COLO829 (cell line): Measurements from ENCODE around the gene PTGS1.

ENCODE experiments used
- DNase-seq: peaks from one replicate; pipeline ENCODE4 v3.0.0; 2012; ENCODE audit warnings: low spot score

Gene PTGS1

DNA sequence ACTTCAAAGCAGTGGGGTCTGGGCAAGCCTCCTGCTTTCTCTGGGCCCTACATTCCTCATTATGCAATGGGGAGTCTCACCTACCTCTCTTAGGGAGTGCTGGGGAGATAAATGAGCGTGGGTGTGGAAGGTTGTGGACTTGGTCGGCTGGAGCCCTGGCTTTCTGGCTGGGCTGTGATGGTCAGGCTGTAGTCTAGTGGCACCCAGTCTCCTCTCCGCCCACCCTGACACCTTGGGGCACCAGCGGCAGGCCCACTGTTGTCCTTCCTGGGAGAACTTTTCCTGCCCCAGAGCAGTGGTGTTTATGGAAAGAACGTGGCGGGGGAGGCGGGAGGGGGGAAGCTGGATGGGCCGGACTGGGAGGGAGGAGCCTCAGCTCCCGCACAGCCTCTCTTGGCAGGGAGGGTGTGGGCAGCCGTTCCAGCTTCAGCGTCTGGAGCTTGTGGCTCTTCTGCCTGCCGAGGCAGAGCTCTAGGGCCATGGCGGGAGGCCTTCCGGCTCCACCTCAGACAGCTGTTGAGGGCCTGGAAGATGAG is 4.1 kb downstream of the PTGS1 start:
- DNase-seq, result peak; percentile 35

DNA sequence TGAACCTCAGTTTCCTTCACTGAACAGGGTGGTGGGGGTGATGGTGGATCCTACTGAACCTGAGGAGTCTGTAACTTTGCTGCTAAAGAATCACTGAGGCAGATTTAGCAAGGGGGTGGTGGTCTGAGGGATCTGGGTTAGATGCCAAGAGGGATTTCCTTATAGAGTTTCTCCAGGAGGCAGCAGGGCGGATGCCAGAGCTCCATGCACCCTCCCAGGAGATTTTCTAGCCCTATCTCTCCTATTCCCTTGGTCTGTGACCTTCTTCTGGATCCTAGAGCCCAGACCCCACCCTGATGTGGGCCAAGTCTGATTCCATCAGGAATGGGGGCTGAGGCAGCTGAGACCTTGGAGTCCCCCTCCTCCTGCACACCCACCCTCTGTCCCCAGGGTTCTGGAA is 6.0 kb downstream of the PTGS1 start:
- DNase-seq, result no peak

DNA sequence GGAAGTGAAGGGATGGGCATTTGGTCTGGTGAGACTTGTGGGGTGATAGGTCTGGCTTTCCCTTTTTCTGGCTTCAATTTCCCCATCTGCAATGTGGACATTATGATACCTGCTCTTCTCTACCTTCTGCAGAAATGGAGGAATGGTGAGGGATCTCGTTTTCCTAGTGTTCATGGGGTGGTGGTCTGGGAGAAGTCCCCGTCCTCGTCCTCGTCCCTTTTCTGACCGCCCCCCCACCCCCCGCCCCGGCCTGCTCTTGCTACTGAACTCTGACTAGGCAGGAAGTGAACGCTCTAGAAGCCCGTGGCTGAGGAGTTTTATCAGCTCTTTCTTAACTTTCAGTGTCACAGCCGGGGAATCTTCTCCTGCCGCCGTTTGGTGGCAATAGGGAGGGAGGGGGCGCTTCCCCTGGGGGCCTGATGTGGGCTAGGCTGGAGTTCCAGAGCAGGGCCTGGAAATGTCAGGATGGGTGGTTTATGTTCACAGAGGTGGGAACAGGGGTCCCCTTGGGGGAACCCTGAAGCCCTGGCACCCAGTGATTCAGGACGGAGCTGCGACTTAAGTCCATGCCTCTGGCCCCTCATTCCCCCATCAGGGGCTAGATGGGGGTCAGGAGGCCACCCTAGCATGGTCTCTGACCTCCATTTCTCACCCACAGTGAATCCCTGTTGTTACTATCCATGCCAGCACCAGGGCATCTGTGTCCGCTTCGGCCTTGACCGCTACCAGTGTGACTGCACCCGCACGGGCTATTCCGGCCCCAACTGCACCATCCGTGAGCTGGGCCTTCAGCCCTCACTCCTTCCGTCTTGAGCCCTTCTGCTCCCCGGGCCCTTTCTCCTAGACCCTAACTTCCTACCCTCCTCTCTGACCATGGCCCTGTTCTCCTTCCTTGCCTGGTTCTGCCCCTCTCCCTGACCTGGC is 6.7 kb downstream of the PTGS1 start:
- no peak for DNase-seq

DNA sequence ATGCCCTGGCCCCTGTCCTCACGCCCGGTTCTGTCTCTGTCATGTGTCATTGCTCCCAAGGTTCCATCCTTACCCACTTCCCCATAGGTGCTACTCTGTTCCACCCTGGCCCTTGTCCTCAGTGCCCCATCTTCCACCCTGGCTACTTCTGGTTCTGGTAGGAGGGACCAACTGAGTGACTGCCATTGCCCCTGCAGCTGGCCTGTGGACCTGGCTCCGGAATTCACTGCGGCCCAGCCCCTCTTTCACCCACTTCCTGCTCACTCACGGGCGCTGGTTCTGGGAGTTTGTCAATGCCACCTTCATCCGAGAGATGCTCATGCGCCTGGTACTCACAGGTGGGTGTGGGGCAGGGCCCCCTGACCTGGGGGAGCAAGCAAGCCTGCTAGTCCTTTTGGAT is 7.4 kb downstream of the PTGS1 start:
- DNase-seq, result no peak

DNA sequence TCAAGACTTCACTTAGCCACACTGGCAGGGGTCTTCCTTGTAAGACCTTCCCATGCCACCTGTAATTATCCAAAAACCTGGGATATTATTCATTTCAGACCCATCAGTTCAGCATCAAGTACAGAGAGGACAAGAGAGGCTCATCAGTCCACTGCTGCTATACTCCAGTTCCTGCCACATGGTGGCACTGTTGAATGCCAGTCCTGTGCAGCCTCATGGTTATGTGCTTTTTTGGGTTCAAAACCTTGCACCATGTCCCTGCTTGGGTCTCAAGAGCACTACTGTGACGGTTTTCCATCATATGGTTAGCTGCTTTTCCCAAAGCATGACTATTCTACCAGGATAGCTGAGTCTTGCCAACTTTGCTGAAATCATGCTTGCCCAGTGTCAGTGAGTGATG is 8.5 kb downstream of the PTGS1 start:
- DNase-seq, result no peak

DNA sequence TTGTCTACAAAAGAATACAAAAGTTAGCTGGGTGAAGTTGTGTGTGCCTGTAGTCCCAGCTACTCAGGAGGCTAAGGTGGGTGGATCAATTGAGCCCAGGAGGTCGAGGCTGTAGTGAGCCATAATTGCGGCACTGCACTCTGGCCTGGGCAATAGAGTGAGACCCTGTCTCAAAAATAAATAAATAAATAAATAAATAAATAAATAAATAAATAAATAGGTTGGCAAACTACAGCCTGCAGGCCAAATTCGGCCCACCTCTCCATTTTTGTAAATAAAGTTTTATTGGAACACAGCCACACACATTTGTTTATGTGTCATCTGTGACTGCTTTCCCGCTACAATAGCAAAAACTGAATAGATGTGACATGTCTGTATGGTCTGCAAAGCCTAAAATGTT is 9.5 kb downstream of the PTGS1 start:
- no peak for DNase-seq

DNA sequence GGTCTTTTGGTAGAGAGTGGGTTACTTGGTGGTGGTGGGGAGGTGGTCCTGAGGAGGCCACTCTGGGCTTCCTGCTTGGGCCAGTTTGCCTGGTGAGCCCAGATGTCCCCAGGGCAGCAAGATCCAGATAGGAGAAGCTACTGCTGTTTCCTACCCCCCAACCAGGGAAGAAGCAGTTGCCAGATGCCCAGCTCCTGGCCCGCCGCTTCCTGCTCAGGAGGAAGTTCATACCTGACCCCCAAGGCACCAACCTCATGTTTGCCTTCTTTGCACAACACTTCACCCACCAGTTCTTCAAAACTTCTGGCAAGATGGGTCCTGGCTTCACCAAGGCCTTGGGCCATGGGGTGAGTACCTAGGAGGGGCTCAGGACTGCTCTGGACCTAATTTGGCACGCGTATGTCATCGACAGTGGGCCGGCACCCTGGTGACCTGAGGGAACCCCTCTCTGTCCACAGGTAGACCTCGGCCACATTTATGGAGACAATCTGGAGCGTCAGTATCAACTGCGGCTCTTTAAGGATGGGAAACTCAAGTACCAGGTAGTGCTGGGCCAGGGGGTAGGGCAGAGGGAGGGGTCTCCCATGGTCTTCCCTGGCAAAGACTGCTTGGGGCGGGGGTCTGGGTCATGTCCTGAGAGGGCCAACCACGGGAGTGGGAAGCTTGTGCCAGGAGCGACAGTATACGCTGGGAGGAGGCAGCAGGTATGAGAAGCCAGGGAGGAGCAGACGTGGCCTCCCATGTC is 10.6 kb downstream of the PTGS1 start:
- DNase-seq, result no peak

DNA sequence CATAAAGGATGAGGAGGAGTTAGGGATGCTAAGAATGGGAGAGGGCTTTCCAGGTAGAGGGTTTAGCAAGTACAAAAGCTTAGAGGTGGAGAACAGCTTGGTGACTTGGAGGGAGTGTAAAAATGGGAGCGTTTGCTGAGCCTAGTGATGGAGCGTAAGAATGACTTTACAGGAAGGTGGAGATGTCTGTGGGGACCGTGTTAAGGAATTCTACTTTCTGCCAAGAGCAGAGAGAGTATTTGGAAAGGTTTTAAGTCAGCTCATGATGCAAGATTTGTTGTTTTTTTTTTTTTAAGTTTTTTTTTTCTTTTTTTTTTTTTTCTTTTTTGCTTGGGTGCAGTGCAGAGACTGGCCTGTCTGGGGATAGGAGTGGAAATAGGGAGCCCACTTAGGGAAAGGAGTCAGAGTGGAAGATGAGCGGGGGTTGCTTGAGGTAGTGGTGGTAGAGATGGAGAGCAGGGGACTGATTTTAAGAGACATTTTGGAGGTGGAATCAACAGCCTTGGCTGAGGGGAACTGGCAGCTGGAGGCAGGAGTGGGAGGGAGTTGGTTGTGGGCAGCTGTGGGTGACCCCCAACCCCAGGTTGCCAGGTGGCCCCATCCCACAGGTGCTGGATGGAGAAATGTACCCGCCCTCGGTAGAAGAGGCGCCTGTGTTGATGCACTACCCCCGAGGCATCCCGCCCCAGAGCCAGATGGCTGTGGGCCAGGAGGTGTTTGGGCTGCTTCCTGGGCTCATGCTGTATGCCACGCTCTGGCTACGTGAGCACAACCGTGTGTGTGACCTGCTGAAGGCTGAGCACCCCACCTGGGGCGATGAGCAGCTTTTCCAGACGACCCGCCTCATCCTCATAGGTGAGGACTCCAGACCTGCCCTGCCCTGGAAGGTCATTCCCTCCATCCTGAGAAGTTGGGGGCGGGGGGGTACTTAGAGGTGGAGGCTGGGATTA is 12.4 kb downstream of the PTGS1 start:
- DNase-seq, result no peak

DNA sequence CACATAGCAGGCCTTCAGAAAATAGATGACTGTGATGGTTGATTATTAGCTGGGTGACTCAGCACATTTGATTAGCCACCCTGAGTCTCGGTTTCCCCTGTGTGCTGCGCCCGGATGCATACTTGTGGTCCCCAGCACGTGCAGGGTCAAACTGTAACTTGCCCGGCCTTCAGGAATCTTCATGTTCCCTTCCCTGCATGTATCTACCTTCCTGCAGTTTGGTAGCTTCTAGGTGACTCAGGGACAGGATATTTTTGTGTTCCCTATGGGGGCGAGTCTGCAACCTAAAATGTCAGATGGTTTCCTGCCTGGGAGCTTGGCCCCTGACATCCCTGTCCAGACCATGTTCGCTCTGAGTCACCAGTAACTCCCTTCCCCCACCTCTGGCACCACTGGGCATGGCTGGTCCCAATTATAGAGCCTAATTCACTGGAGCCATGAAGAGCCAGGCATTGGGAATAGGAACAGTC is 13.2 kb downstream of the PTGS1 start:
- DNase-seq, result no peak

DNA sequence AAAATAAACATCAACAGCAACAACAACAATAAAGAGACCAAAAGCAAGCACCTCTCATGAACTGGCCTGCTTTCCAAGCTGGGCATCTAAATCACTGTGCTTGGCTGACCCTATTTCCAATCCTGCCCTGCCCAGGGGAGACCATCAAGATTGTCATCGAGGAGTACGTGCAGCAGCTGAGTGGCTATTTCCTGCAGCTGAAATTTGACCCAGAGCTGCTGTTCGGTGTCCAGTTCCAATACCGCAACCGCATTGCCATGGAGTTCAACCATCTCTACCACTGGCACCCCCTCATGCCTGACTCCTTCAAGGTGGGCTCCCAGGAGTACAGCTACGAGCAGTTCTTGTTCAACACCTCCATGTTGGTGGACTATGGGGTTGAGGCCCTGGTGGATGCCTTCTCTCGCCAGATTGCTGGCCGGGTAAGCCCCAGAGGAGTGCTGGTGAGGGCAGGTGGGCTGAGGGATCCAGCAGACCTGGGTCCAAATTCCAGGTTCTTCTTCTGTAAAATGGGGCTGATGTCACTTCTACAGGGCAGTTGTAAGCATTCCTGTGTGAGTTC is 15.6 kb downstream of the PTGS1 start:
- no peak for DNase-seq

DNA sequence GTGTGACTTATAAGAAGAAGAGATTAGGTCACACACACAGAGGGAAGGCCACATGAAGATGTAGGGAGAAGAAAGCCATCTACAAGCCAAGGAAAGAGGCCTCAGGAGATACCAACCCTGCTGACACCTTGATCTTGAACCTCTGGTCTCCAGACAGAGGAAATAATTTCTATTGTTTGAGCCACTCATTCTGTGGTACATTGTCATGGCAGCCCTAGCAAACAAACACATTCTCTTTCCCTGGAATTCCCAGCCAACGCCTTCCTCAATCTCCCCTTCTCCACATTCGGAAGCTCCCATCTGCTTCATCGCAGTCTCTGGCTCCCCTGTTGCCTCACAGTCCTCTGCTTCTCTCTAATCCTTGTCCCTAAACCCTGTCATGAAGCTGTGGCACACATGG is 16.7 kb downstream of the PTGS1 start:
- DNase-seq, result no peak

DNA sequence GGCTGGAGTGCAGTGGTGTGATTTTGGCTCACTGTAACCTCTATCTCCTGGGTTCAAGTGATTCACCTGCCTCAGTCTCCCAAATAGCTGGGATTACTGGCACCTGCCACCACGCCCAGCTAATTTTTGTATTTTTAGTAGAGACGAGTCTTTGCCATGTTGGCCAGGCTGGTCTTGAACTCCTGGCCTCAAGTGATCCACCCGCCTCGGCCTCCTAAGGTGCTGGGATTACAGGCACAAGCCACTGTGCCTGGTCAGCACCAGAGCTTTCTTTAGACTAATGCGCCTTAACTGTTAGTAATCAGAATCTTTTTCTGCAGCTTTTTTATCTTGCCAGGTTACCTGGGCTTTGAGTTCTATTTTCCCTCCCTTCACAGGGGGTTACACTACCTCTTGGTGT is 18.4 kb downstream of the PTGS1 start:
- no peak for DNase-seq

DNA sequence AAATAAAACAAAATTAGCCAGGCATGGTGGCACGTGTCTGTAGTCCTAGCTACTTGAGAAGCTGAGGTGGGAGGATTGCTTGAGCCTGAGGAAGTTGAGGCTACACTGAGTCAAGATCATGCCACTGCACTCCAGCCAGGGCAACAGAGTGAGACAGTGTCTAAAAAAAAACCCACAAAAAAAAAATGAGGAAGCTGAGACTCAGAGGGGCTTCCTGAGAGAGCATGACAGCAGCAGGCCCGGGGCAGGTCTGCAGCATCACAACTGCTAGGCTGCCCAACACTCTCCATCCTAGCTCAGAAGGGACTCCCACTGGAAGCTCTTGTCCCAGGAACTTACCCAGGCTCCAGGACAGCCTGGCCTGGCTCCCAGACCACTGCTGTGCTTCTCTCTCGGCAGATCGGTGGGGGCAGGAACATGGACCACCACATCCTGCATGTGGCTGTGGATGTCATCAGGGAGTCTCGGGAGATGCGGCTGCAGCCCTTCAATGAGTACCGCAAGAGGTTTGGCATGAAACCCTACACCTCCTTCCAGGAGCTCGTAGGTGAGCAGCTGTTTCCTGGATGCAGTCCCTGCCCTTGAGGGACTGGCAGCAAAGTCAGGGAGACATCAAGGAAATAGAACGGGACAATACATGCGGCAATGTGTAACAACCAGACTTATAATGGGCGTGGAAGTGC is 19.1 kb downstream of the PTGS1 start:
- no peak for DNase-seq

DNA sequence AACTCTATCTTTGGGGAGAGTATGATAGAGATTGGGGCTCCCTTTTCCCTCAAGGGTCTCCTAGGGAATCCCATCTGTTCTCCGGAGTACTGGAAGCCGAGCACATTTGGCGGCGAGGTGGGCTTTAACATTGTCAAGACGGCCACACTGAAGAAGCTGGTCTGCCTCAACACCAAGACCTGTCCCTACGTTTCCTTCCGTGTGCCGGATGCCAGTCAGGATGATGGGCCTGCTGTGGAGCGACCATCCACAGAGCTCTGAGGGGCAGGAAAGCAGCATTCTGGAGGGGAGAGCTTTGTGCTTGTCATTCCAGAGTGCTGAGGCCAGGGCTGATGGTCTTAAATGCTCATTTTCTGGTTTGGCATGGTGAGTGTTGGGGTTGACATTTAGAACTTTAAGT is 21.5 kb downstream of the PTGS1 start:
- no peak for DNase-seq

DNA sequence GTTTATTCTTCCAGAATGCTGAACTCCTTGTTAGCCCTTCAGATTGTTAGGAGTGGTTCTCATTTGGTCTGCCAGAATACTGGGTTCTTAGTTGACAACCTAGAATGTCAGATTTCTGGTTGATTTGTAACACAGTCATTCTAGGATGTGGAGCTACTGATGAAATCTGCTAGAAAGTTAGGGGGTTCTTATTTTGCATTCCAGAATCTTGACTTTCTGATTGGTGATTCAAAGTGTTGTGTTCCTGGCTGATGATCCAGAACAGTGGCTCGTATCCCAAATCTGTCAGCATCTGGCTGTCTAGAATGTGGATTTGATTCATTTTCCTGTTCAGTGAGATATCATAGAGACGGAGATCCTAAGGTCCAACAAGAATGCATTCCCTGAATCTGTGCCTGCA is 21.9 kb downstream of the PTGS1 start:
- no peak for DNase-seq

DNA sequence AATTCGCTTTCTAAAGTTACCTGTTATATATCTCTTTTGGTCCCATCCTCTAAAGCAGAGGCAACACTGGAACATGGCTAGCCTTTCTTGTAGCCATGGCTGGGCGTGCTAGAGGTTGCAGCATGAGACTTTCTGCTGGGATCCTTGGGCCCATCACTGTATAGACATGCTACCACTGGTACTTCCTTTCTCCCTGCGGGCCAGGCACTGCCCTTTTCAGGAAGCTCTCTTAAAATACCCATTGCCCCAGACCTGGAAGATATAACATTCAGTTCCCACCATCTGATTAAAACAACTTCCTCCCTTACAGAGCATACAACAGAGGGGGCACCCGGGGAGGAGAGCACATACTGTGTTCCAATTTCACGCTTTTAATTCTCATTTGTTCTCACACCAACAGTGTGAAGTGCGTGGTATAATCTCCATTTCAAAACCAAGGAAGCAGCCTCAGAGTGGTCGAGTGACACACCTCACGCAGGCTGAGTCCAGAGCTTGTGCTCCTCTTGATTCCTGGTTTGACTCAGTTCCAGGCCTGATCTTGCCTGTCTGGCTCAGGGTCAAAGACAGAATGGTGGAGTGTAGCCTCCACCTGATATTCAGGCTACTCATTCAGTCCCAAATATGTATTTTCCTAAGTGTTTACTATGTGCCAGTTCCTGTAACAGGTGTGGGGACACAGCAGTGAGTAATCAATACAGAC is 22.6 kb downstream of the PTGS1 start:
- no peak for DNase-seq

DNA sequence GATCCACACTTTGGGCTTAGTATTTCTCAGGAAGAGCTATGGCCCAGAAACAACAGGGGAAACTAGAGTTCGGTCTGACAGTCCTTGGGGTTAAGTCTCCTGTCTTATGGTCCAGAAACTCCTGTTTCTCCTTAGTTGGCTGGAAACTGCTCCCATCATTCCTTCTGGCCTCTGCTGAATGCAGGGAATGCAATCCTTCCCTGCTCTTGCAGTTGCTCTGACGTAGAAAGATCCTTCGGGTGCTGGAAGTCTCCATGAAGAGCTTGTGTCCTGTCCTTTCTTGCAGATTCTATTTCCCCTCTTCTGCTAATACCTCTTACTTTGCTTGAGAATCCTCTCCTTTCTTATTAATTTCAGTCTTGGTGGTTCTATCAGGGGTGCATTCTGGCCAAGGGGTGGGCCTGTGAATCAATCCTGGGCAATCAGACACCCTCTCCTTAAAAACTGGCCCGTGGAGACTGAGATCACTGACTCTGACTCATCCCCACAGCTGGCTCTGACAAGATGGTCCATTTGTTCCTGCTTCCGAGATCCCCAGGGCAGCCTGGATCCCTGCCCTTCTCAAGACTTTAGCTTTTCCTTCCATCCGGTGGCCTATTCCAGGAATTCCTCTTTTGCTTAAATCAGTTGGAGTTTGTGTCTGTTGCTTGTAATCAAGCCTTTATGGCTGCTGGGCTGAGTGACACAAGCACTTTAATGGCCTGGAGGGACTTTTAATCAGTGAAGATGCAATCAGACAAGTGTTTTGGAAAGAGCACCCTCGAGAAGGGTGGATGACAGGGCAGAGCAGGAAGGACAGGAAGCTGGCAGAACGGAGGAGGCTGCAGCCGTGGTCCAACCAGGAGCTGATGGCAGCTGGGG is 23.7 kb downstream of the PTGS1 start:
- peak; percentile 53 for DNase-seq

DNA sequence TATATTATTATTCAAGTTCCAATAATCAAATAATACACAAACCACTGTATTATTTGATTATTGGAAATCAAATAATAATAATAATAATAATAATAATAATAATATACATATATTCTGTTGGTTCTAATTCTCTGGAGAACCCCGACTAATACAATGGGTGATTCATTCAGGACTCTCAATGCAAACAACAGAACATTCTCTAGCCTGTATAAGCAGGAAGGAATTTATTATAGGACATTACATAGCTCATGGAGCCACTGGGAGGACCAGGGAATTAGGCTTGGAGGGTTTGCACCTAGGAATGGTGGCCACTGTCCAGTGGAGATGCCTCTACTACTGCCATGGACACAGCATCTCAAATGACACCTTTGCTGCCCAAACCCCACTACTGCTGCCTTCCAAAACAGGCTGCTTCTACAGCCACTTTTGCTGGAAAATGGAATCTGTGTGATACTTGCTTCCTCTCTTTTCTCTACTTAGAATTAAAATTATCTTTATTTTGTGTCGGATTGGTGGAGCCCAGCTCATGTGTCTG is 25.9 kb downstream of the PTGS1 start:
- DNase-seq, result no peak

DNA sequence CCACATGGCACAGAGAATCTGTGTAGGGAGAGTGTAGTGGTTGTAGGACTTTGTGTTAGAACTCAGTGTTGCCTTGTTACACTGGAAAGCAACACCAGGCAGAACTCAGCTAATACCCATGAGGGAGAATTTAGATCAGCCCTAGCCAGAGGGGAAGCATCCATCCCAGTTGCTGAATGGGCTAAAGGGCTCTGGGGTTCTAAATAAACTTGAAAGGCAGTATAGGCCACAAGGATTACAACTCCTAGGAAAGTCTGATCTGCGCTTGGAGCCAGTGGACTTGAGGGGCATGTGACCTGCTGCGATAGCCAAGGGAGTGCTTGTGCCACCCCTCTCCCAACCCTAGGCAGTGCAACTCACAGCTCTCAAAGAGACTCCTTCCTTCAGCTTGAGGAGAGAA is 26.9 kb downstream of the PTGS1 start:
- DNase-seq, result no peak
